Measurements from ENCODE around the gene RCC2.

The RCC2 gene

GRCh38 chr1:17442841-17443240 is 3.4 kb upstream of the RCC2 start:
- no peak for DNase-seq (ENCODE audit: low read depth in 2 of 2)

DNA sequence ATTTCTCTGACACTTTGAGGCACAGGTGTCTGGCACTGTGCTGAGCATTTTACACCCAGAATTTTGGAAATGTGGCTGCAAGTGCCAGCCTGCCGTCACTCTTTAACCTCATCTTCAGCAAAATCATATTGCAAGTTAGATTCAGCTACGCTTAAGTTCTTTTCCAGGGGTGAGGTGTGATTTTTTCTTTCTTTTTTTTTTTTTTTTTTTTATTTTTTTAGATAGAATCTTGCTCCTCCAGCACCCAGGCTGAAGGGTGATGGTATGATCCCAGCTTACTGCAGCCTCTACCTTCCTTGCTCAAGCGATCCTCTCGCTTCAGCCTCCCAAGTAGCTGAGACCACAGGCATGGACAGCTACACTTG is 2.5 kb upstream of the RCC2 start:
- DNase-seq (ENCODE audit: low read depth in 2 of 2): no peak

- DNase-seq (ENCODE audit: low read depth in 2 of 2): no peak
These were observed 2.0 kb upstream of the RCC2 start for GRCh38 chr1:17441265-17441992.

- DNase-seq (ENCODE audit: low read depth in 2 of 2): no peak
These were observed 1.3 kb upstream of the RCC2 start for GRCh38 chr1:17440827-17441168.

GRCh38 chr1:17440074-17440826 is 773 bp upstream of the RCC2 start:
- DNase-seq (ENCODE audit: low read depth in 2 of 2): no peak

GRCh38 chr1:17438318-17439249 is 893 bp downstream of the RCC2 start:
- peak in 1 of 2 donors; percentile 59 for DNase-seq (ENCODE audit: low read depth in 2 of 2)

- DNase-seq (ENCODE audit: low read depth in 2 of 2): peak in 1 of 2 donors; percentile 41
These were observed 1.7 kb downstream of the RCC2 start for GRCh38 chr1:17437580-17438317.

GRCh38 chr1:17437260-17437579 is 2.3 kb downstream of the RCC2 start:
- DNase-seq (ENCODE audit: low read depth in 2 of 2): no peak

- DNase-seq (ENCODE audit: low read depth in 2 of 2): no peak
These were observed 2.9 kb downstream of the RCC2 start for GRCh38 chr1:17436380-17437174.

GRCh38 chr1:17434601-17435000 is 4.9 kb downstream of the RCC2 start:
- DNase-seq (ENCODE audit: low read depth in 2 of 2): no peak

GRCh38 chr1:17434016-17434415 is 5.5 kb downstream of the RCC2 start:
- no peak for DNase-seq (ENCODE audit: low read depth in 2 of 2)

- no peak for DNase-seq (ENCODE audit: low read depth in 2 of 2)
These were observed 6.2 kb downstream of the RCC2 start for GRCh38 chr1:17433261-17433660.

DNA sequence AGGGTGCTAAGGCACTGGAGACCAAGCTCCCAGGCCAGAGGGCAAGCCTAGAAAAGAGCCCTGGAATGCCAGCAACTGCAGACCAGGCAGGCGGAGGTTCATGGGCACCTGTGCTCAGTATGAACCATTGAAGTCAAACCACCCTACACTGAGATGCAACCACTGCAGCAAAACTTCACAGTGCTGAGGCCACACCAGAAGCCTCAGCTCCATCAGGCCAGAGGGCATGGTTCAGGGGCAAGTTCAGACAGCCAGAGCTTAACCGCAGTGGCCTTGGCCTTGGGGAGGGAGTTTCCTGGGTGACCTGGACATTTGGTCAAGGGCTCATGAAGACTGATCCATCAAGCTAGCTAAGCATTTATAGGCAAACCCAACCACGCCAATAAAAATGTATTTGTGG is 7.1 kb downstream of the RCC2 start:
- no peak for DNase-seq (ENCODE audit: low read depth in 2 of 2)

GRCh38 chr1:17429183-17429582 is 10.3 kb downstream of the RCC2 start:
- no peak for DNase-seq (ENCODE audit: low read depth in 2 of 2)

GRCh38 chr1:17427696-17428660 is 11.5 kb downstream of the RCC2 start:
- no peak for DNase-seq (ENCODE audit: low read depth in 2 of 2)

DNA sequence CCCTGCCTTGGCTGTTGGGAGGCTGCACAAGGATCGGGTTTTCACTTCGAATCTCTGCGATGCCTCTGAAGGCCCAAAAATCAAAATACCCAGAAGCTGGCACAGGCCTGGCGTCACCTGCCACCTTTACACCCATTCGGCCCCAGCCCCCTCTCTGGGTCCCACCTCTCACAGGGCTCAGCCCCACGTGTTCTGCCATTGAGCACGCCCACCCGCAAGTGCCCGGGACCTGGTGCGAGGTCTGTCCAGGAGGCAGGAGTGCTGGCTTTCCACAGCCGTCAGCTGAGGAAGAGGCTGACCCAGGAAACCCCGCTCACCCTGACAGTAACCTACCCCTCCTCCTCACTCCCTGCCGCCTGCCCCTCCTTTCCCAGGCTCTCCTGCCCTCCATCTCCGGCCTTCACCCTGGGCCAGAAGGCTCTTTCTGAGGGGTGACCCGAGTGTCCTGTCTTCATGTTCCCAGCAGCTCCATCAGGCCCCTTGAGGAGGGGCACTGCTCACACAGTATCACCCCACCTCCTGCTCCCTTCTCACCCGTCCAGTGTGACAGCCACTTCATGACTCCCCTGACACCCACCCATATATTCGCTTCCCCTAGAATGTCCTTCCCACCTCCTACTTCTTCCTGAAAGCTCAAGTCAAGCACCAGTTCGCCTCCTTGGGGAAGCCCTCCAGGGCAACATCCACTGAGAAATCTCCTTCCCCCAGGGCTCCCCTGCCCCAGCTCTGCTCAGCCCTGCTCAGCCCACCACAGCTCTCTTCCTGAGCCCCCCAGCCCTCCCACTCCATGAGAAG is 13.5 kb downstream of the RCC2 start:
- no peak for DNase-seq (ENCODE audit: low read depth in 2 of 2)

DNA sequence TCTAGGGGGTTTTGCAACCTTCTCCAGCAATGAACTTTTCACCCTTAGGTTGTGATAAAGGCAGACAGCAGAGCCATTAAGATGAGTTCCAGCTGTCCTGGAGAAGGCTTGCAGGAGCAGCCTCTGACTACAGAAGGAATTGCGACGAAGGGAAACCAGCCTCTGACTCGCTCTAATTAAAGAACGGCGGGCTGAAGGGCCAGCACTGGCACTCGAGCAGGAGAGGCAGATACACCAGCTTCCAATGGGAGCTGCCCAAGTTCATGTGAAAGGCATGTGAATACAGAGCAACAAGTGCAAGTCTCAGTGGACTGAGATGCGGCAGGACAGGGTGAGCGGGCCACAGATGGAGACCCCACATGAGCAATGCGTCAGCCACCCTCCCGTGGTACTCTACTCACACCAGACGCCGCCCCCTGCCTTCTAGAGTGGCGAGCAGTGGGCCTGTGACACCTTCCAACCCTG is 15.7 kb downstream of the RCC2 start:
- DNase-seq (ENCODE audit: low read depth in 2 of 2): no peak

- DNase-seq (ENCODE audit: low read depth in 2 of 2): no peak
These were observed 17.0 kb downstream of the RCC2 start for GRCh38 chr1:17422461-17422860.

GRCh38 chr1:17420391-17420918 is 19.0 kb downstream of the RCC2 start:
- no peak for DNase-seq (ENCODE audit: low read depth in 2 of 2)

Measured in stimulated activated CD4-positive, alpha-beta T cell treated with anti-CD3 and anti-CD28 coated beads, Interleukin-1b, Interleukin-23, amount 100 ng/mL, for 1 hour (primary cell).